Endodermal cell (in vitro differentiated cells): ENCODE data around the gene CATSPERB. TPM values are rescaled to one million over a fixed set of nuclear protein-coding genes. Genes with fewer than 3 reads are reported as not detected.

Experiments
- DNase-seq: peaks from one replicate; pipeline ENCODE4 v3.0.0-alpha.2; 2017
- H3K27ac ChIP-seq: 2 replicates; pipeline ENCODE4 v1.5.1; 2013; ENCODE audit warnings: mild to moderate bottlenecking, low read depth, low read length, moderate library complexity
- H3K27me3 ChIP-seq: 2 replicates; pipeline ENCODE4 v1.6.1; 2013; ENCODE audit warnings: mild to moderate bottlenecking, low read length, moderate library complexity; ENCODE audit not compliant: insufficient read depth, control insufficient read depth, poor library complexity, severe bottlenecking
- H3K36me3 ChIP-seq: 2 replicates; pipeline ENCODE4 v1.7.0; 2013; ENCODE audit warnings: mild to moderate bottlenecking, low read length, moderate library complexity; ENCODE audit not compliant: control insufficient read depth, insufficient read depth
- H3K4me1 ChIP-seq: one replicate; pipeline ENCODE4 v1.7.0; 2013; ENCODE audit warnings: low read length; ENCODE audit not compliant: control insufficient read depth, insufficient read depth
- H3K4me3 ChIP-seq: 2 replicates; pipeline ENCODE4 v1.5.1; 2013; ENCODE audit warnings: mild to moderate bottlenecking, low read length, moderate library complexity
- H3K9ac ChIP-seq: 2 replicates; pipeline ENCODE4 v1.6.1; 2013; ENCODE audit warnings: mild to moderate bottlenecking, low read length, moderate library complexity; ENCODE audit not compliant: poor library complexity, severe bottlenecking; ENCODE audit errors: extremely low read depth
- H3K9me3 ChIP-seq: 2 replicates; pipeline ENCODE4 v1.6.1; 2013; ENCODE audit warnings: mild to moderate bottlenecking, low read length, moderate library complexity; ENCODE audit not compliant: control insufficient read depth
- H3K27ac Mint-ChIP-seq: 2 replicates; pipeline ENCODE4 v1.8.0; 2020; ENCODE audit warnings: mixed read lengths
- H3K27me3 Mint-ChIP-seq: 2 replicates; pipeline ENCODE4 v1.8.0; 2021; ENCODE audit warnings: mild to moderate bottlenecking, mixed read lengths; ENCODE audit not compliant: insufficient read depth
- H3K36me3 Mint-ChIP-seq: 2 replicates; pipeline ENCODE4 v1.8.0; 2020; ENCODE audit warnings: low read depth, mixed read lengths
- H3K4me1 Mint-ChIP-seq: 2 replicates; pipeline ENCODE4 v1.8.0; 2020; ENCODE audit warnings: mixed read lengths
- H3K4me3 Mint-ChIP-seq: 2 replicates; pipeline ENCODE4 v1.8.0; 2020; ENCODE audit warnings: mild to moderate bottlenecking, moderate library complexity, mixed read lengths
- H3K9me3 Mint-ChIP-seq: 2 replicates; pipeline ENCODE4 v1.8.0; 2020; ENCODE audit warnings: mild to moderate bottlenecking, mixed read lengths
- CTCF ChIP-seq: fragments of 200-600 bp; sonication (generic); conservative IDR thresholded peaks from 2 replicates; pipeline ENCODE4 v1.5.0; 2021; ENCODE audit warnings: antibody characterized with exemption, mild to moderate bottlenecking
- WGBS, 2 experiments: methylation state at CpG; one replicate each; pipeline versions ENCODE4 v1.1.5 to v1.1.7; 2013; ENCODE audit warnings: missing lambda C conversion rate in 2 of 2, mixed read lengths in 1 of 2; ENCODE audit not compliant: insufficient coverage in 1 of 2, insufficient read length in 1 of 2; 5-methylcytosine and 5-hydroxymethylcytosine counted together
- total RNA-seq, 2 donors: library from RNA; stranded (reverse); fragmentation: NEBNext Ultra II Directional in 1 of 2; extraction: Animal tissue kit (Norgen Biotek cat#: 25700) in 1 of 2; gene quantifications; 2 replicates in 1 of 2; 3 replicates in 1 of 2; pipeline ENCODE4 v1.2.1, GENCODE V29; 2021

Gene CATSPERB
- total RNA-seq, 2 donors from 2014 or later: 0.64 TPM; not detected in 1

GRCh38 chr14:91611528-91611927, 120.4 kb downstream of the CATSPERB start:
- TF ChIP-seq CTCF: no peak
- H3K4me1 Mint-ChIP-seq: peaks cover 2% of the 10 kb centered on the region
- H3K27me3 Mint-ChIP-seq: no peaks in the 10 kb centered on the region
- H3K36me3 Mint-ChIP-seq: peaks cover 3% of the 10 kb centered on the region
- H3K4me3 ChIP-seq: no peak overlapping the region
- H3K27me3 ChIP-seq: no peaks in the 10 kb centered on the region
- no peak overlapping the region for H3K9ac ChIP-seq
- peaks cover 20% of the 10 kb centered on the region for H3K9me3 Mint-ChIP-seq
- DNase-seq: no peak
- no peak overlapping the region for H3K27ac ChIP-seq
- H3K4me1 ChIP-seq: no peaks in the 10 kb centered on the region
- no peaks in the 10 kb centered on the region for H3K9me3 ChIP-seq
- H3K36me3 ChIP-seq: no peaks in the 10 kb centered on the region
- no peak overlapping the region for H3K27ac Mint-ChIP-seq
- 27% methylated on average over 1 of the region's 2 CpGs; no CpG with 5 or more reads in 1 of the 2 experiments for WGBS, 2 experiments
- no peak overlapping the region for H3K4me3 Mint-ChIP-seq

- H3K4me3 Mint-ChIP-seq: no peak overlapping the region
- peaks cover 2% of the 10 kb centered on the region for H3K4me1 Mint-ChIP-seq
- no peak overlapping the region for H3K27ac Mint-ChIP-seq
- H3K4me1 ChIP-seq: no peaks in the 10 kb centered on the region
- 95 to 100% methylated on average over 3 of the region's 3 CpGs for WGBS, 2 experiments
- no peak for TF ChIP-seq CTCF
- H3K9ac ChIP-seq: no peak overlapping the region
- no peak overlapping the region for H3K27ac ChIP-seq
- no peak overlapping the region for H3K4me3 ChIP-seq
- no peaks in the 10 kb centered on the region for H3K36me3 Mint-ChIP-seq
- no peaks in the 10 kb centered on the region for H3K9me3 ChIP-seq
- no peaks in the 10 kb centered on the region for H3K27me3 ChIP-seq
- no peaks in the 10 kb centered on the region for H3K27me3 Mint-ChIP-seq
- H3K36me3 ChIP-seq: no peaks in the 10 kb centered on the region
- peaks cover 3% of the 10 kb centered on the region for H3K9me3 Mint-ChIP-seq
- DNase-seq: no peak
Measured at GRCh38 chr14:91609161-91609560, 122.7 kb downstream of the CATSPERB start.

GRCh38 chr14:91607322-91608047, 124.4 kb downstream of the CATSPERB start:
- no peak for TF ChIP-seq CTCF
- Histone ChIP-seq H3K27me3 (no peaks in the 10 kb centered on the region), H3K4me3 (no peak overlapping the region), H3K27ac (no peak overlapping the region), H3K4me1 (no peaks in the 10 kb centered on the region), H3K36me3 (no peaks in the 10 kb centered on the region), H3K9ac (no peak overlapping the region), H3K9me3 (no peaks in the 10 kb centered on the region)
- DNase-seq: no peak
- peaks cover 2% of the 10 kb centered on the region for H3K27me3 Mint-ChIP-seq
- no peaks in the 10 kb centered on the region for H3K36me3 Mint-ChIP-seq
- WGBS, 2 experiments: 87 to 93% methylated on average over 6 to 8 of the region's 9 CpGs
- H3K4me3 Mint-ChIP-seq: no peak overlapping the region
- H3K4me1 Mint-ChIP-seq: peaks cover 2% of the 10 kb centered on the region
- no peaks in the 10 kb centered on the region for H3K9me3 Mint-ChIP-seq
- H3K27ac Mint-ChIP-seq: no peak overlapping the region
